GM21717 (cell line): ENCODE data around the gene ADIPOR2.
"Not testable (repeated sequence)": the region's sequence is repeated elsewhere in the genome, so short reads cannot be mapped to it uniquely, and the experiment has no call there.

Experiments used
- ATAC-seq: cut with Tn5 transposase; IDR thresholded peaks from one replicate; pipeline ENCODE4 v1.9.1; 2021; ENCODE audit warnings: mild to moderate bottlenecking, moderate library complexity; ENCODE audit not compliant: unreplicated experiment

Gene ADIPOR2

DNA sequence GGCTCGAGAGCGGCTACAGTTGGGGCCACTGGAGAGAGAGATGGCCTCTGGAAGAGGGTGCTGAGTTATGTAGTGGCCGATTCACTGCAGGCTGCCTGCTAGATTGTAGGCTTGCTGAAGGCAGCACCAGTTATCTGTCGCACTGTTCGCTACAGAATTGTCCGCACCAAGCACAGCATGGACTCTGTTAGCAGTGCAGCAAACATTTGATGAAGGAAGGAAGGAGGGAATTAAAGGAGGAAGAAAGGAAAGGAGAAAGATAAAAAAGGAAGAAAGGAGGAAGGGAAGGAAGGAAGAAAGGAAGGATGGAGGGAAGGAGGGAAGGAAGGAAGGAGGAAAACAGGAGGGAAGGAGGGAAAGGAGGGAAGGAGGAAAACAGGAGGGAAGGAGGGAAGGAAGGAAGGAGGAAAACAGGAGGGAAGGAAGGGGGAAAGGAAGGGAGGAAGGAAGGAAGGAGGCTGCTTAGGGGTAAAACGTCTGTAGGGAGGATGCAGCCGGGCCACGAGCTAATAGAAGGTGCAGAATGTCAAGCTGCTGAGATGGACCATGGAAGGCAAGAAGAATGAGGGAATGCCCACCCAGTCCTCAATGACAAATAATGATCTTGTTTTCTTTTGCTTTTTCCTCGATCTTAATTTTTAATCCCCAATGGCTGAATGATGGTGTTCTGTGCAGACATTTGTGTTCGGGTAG lies 27.3 kb upstream of the ADIPOR2 start:
- ATAC-seq, result no peak

DNA sequence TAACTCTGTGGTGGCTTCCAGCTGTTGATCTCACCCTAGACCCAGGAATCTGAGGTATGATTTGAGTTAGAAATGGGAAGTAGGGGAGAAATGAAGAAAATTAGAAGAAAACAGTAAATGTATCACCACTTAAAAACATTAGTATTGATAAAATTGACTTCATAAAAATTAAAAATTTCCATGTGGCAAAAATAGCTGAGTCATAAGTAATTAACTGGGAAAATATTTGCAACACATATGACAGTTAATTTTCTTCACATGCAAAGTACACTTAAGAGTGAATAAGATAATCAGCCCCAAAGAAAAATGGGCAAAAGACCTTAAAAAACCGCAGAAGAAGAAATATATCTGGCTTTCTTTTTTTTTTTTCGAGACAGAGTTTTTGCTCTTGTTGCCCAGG lies 25.5 kb upstream of the ADIPOR2 start:
- ATAC-seq, result no peak

DNA sequence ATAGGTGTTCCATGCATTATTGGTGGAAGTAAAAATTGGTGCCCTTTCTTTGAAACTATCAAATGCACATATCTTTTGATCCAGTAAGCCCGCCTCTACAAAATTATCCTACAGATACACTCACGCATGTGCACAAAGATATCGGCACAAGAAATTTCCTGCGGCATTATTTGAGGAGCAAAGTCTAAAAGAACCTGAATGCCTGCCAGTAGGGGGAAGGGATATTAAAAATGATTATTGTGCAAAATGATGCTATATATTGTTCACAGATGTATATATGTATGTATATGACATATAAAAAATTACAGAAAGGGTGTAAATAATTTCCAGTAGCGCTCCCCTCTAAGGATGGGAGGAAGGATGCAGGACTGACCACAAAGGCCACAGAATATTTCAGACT lies 24.7 kb upstream of the ADIPOR2 start:
- ATAC-seq, result no peak

DNA sequence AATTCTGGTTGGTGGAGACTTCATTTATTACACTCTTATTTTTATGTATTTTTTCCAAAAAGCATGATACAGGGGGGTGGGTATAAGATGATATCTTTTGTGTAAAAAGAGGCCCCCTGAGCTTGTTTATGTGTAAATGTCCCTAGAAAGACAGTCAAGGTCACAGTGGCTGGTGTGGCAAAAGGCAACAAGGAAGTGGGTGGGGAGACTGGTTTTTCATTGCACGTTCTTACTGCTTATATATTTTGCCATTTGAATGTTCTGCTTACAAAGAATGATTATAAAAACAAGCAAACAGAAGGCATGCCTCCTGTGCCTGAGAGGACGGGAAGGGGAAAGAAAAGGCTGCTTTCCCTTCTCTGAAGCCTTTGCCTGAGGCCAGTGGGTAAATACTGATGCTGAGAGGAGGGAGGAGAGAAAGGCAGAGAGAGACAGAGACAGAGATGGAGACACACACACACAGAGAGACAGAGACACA lies 24.1 kb upstream of the ADIPOR2 start:
- no peak for ATAC-seq

DNA sequence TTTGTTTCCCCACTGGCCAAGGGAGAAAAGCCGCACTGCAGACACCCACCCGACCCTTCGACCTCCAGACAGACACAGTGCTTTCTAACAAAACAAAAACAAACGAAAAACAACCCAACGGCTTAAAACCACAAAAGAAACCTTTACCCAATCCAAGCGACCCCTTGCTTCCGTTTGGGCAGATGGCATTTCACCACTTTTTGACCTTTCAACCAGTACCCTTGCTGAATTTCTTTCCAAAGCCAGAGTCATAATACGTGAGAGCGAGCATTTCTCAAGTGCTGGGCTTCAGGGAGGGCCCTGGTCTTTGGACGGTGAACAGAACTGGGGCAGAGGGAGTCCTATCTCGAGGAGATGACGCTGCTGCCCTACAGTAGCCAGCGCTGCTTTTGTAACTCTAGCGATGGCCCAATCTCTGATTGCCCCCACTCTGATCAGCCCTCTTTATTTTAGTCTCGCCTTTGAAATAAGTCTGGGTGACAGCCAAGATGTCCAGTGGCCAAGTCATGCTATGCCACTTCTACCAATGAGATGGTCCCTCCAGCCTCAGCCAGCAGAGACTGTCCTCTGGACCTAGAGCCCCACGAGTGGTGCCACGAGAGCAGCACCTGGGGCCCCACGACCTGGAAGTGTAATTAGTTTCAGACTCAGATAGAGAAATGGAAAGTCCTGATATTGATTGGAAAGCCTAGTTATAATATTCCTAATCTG lies 21.9 kb upstream of the ADIPOR2 start:
- ATAC-seq, result no peak

DNA sequence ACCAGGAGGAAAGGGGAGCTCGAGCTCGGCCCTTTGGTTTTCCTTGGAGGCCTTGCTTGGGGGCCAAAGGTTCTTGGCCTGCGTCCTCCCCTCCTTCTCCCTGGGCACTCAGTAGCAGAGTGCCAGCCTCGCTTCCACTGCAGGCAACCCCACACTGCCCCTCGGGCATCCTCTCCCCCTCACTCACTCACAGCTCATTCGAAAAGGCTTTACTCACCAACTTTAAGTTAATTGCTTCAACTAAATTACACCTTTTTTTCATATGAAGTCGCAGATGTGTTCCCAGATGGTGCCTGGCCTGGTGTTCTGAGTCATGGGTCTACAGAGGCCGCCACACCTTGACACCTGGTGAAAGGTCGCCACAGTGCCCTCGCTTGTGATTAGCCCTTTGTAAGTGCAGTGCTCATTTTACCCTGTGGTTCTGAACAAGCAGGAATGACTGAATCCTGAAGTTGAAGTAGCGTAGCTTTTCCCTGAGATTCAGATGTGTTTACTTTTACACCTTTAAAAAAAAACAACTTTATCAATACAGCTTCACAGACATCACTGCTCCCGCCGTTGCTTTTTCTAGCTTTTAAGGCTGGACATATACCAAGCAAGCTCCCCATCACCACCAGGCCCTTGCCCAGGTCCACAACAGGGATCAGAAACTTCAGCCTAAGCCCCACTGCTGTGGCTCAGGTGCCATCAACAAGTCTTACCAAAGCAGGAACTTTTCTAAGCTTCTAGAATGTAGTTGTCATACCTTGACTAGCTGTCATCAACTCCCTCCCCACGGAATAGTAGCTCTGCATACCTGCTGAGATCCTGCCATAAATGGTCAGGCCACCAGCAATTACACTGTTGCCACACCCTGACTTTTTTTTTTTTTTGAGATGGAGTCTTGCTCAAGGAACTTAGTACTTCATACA lies 20.3 kb upstream of the ADIPOR2 start:
- no peak for ATAC-seq

DNA sequence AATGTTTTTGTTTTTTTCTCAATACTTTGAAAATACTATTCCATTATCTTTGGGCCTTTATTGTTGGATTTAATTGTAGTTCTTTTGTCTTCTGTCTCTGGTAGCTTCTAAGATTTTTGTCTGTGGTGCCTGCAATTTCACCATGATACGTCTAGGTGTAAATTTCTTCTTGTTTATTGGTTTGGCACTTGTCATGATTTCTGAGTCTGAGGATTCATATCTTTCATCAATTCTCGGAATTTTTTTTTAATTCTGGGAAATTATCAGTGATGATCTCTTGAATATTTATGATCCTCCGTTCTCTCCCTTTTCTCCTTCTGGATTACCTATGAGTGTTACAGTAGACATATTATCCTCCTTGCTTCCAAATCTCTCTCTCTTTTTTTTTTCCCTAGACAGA lies 14.8 kb upstream of the ADIPOR2 start:
- no peak for ATAC-seq

DNA sequence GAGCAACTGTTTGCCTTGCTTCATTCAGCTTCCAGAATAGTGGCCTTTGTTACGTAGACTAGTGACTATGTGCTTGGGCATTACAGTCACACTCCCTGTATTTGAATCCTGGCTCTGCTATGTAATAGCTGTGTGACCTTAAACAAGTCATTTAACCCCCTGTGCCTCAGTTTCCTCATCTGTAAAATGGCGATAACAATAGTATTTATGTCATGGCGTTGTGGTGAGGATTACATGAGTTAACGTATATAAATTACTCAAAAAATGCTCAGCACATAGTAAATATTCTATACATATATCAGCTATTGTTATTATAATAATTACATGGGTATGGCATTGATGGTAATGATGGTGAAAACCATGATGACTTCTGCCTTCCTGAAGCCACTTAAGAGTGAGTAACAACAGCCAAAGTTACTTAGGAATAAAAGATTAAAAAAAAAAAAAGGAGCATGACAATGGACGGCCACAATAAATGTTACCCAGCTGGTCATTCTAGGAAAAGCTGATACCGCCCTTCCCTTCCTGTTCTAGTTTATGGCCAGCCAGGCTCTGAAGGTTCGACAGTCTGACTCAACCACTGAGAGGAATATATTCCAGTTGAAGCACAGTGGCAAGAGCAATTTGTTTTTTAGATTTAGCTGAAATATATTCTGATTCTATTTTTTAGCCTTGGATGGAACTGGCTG lies 9.9 kb upstream of the ADIPOR2 start:
- ATAC-seq, result no peak

DNA sequence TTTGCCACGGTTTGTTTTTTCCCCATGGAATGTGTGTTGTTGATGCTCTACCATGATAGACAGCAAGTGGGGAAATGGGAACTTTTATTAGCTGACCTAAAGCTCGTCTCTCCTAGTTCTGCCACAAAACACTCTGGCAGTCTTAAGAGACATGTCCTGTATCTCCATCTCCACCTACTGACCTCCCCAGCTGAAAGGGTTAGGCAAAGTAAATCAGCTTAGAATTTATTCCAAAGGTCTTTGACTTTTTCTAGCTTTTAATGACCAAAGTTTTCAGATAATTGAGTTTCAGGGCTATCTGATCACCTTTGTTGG lies 9.4 kb upstream of the ADIPOR2 start:
- ATAC-seq, result no peak

DNA sequence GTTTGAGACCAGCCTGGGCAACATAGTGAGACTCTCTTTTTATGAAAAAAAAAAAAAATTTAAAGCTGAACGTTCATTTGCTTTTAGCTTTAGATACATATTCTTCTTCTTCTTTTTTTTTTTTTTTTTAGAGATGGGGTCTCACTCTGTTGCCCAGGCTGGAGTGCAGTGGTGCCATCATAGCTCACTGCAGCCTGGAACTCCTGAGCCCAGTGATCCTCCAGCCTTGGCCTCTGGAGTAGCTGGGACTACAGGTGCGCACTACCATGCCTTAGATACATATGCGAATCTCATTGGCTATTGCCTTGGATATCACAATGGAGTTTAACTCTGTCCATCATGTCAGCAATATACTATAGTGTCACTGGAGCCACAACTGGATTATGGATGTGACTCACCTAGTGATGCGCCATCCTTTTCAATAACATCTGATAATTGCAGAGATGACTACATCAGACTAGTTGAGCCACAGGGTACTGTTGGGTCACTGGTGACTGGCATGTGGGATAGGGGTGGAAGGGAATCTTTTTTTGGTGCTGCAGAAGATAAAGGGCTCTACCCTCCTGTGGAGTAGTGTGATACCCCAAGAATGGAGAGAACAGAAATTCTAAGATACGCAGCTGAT lies 2.7 kb upstream of the ADIPOR2 start:
- ATAC-seq, result no peak

DNA sequence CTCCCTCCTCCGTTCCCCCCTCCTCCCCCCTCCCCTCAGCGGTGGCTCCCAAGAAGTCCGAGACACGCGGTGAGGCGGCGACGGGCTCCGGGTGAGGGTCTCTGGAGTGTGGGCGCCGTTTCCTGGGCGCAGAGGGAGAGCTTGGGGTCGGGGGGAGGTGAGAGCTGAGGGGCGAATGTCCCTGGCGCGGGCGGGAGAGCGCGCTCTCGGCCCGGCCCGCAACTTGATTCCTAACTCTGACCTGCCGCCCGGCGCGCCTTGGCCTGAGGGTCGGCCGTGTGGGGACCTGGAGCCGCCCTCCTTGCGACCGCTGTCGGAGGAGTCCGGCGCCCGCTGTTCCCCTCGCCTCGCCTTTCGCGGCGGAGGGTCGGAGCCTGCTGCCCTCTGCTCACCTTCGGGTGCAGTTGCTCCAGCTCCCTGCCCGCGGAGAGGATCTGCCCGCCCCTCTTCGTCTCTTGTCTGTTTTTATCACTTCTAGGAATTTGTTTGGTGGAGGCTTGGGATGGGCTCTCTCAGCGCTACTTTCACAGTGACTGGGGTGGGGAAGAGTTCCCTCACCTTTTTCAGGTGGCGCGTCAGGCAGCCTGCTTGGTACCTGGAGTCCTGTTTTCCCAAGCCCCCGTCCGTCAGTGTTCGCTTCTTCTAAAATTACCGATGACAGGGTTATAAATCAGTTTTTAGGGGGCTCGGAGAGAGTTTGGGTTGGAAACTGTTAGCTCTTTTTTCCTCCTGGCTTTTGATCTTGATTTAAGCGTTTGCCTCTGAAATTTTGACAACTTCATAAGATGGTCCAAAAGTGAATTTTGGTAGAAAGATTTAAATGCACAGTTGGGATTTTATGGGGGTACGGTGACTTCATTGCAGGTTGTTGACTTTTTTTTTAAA lies 495 bp downstream of the ADIPOR2 start:
- peak; percentile 38 for ATAC-seq

DNA sequence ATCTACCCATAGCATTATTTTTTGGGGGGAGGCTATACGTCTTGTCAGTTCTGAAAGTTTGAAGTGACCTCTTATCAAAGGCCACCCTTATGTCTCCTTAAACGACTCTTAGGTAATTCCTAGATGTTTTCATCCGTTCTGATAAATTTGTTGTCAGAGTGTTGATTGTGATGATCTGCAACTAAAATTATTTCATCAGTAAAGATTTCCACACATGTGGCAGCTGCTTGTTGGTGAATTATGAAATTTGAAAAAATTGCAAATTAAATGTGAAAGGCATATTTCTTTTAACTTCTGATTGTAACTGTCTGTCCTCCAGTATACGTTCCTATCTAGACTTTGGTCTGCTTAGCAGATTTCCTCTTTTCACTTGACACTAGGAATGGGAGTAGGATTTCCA lies 1.4 kb downstream of the ADIPOR2 start:
- no peak for ATAC-seq

DNA sequence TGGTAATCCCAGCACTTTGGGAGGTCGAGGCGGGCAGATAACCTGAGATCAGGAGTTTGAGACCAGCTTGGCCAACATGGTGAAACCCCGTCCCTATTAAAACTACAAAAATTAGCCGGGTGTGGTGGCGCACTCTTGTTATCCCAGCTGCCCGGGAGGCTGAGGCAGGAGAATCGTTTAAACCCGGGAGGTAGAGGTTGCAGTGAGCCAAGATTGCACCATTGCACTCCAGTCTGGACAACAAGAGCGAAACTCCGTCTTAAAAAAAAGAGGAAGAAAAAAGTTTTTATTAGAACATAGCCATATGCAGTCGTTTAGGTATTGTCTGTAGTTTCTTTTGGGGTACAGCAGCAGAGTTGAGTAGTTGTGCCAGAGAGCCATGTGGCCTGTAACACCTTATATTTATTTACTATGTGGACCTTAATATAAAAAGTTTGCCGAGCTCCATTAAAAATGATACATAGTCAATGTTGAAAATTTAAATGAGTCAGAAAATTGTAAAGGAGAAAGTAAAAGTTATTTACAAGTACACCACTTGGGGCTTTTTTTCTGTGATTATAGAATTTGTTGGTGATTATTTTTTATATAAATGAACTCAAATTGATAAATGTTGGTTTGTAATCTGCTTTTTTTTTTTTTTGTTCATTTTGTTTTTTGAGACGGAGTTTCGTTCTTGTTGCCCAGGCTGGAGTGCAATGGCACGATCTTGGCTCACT lies 2.2 kb downstream of the ADIPOR2 start:
- ATAC-seq, result no peak

DNA sequence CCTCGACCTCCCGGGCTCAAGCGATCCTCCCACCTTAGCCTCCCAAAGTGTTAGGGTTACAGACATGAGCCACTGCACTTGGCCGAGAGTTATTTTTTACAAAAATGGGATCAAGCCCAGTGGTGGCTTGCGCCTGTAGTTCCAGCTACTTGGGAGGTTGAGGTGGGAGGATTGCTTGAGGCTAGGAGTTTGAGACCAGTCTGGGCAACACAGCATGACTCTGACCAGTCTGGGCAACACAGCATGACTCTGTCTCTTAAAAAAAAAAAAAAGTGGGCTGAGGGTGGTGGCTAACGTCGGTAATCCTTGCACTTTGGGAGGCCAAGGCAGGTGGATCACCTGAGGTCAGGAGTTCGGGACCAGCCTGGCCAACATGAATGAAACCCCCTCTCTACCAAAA lies 4.2 kb downstream of the ADIPOR2 start:
- ATAC-seq, result not testable (repeated sequence)

DNA sequence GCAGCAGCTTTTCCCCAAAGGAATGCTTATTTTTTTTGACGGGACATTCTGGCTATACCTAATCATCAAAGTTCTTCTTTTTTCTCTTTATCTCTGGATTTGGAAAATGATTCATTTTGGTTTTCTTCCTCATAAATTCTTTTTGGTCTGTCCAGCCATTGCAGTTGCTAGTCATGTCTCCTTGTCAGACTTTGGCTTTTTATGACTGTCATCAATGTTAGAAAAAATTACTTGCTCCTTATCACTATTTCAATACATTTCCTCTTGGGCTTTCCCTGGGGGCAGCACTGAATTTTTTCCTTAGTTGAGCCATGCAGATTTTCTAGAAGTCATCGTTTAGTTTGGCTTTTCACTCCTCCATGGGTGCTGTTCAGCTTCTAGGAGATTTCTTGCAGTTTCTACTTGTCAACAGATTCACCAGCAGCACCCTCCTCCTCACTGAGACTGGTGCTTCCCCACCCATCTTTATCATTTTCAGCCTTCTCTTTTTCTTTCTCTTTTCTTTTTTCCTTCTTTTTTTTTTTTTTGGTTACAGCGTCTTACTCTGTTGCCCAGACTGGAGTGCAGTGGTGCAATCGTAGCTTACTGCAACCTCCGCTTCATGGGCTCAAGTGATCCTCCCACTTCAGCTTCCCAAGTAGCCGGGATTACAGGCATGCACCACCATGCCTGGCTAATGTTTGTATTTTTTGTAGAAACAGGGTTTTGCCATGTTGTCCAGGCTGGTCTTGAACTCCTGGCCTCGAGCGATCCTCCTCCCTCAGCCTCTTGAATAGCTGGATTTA lies 5.2 kb downstream of the ADIPOR2 start:
- ATAC-seq, result no peak

DNA sequence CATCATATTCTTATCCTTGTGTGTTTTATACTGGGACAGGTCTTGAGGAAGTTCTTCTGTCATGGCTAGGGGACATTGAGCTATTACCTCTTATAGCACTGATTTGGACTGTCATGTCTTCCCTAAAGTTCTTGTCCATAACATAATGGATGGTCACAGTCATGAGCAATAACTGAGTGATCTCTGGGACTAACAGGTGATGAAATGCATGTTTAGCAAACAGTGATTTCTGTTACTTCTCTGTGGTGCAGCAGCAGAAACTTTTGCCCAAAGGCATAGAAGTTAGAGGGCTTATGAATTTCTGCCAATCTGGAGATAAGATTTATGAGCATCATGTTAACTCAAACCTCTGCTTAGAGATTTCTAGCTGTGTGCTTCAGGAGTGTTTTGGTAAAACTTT lies 5.9 kb downstream of the ADIPOR2 start:
- ATAC-seq, result no peak

DNA sequence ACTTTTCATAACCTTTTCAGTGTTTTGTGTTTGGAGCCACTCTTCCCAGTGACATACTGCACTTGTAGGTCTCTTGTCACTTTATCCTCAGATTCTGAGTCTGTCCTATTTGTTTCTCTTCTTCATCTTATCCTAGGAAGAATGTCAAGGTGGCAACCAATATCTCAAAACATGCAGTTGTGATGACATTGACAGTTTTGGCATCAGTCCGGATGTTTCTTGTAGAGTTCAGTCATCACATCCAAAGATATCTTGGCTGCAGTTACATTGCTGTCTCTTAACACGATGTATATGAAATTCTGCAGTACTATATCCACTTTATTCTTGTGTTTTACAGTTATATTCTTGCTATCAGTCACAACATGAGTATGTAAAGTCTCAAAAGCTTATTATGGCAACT lies 6.4 kb downstream of the ADIPOR2 start:
- no peak for ATAC-seq

DNA sequence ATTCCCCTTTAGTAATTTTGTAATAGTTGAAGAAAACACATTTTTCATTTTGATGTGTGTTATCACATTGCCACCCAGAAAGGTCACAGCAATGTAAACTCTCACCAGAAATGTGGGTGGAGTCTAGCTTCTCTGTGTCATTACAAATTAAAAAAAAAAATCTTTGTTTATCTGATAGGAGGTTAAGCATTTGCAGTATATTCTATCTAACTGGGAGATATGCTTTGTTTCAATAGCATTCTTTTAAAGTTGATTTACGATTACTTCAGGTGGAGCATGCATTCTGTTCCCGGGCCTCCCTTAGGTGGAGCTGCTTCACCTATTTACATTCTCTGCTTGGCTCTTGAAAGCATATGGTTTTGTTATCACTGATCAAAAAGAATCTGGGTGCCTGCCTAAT lies 7.8 kb downstream of the ADIPOR2 start:
- no peak for ATAC-seq
